K562 (cell line): ENCODE data around the gene GON4L. TPM values are rescaled to one million over a fixed set of nuclear protein-coding genes. Genes with fewer than 3 reads are reported as not detected.
A peak's percentile ranks its signal among the peaks of the same experiment; 100 is the strongest.

Experiments used
- ATAC-seq: fragments of 200-7000 bp; cut with Tn5 transposase; 3 replicates; pipeline ENCODE4 v1.9.1; 2020; ENCODE audit warnings: moderate library complexity
- BruUV-seq: library from RNA; stranded (reverse); fragments of 400-500 nt; replicated peaks from 2 replicates; lab custom pipeline; 2021; lab: Mats Ljungman, UMichigan
- CTCF ChIA-PET: fragments of 300-600 bp; formaldehyde crosslinking; extraction: SDS; loops from one replicate; lab custom pipeline; 2021; ENCODE audit warnings: low intra/inter-chr PET ratio; lab: Yijun Ruan, JAX
- POLR2A ChIA-PET: fragments of 300-600, 350-650 bp; sonication (Branson Sonifier 250); formaldehyde crosslinking; extraction: SDS; loops from one replicate; lab custom pipeline; 2021; ENCODE audit warnings: antibody characterized with exemption, inconsistent platforms; lab: Yijun Ruan, JAX
- DNase-seq, 4 experiments: peaks; one replicate each; pipeline versions ENCODE4 v3.0.0 to v3.0.0-alpha.2; 2011 to 2018; ENCODE audit warnings: low spot score in 3 of 4, mixed read lengths in 3 of 4; ENCODE audit errors: extremely low read depth in 1 of 4
- FAIRE-seq: peaks from 2 replicates; lab custom pipeline; 2011; peaks lifted over from hg19 to GRCh38; lab: Jason Lieb, UNC
- H2AFZ ChIP-seq: 2 replicates; pipeline ENCODE4 v1.6.0; 2011; ENCODE audit warnings: low read depth, low read length, control low read depth, inconsistent platforms
- H3K27ac ChIP-seq: fragments of 200-600 bp; 3 replicates; pipeline ENCODE4 v1.8.0; 2011; ENCODE audit warnings: low read depth, mild to moderate bottlenecking, control low read depth, inconsistent platforms, low read length, moderate library complexity, mixed read lengths; ENCODE audit errors: extremely low read depth
- H3K27me3 ChIP-seq, 2 experiments: fragments of 300-600 bp in 1 of 2; 2 replicates in 1 of 2; 3 replicates in 1 of 2; pipeline versions ENCODE4 v1.6.0 to v1.8.0; 2011; ENCODE audit warnings: inconsistent platforms in 2 of 2, low read length in 2 of 2, mild to moderate bottlenecking in 1 of 2, mixed read lengths in 1 of 2, moderate library complexity in 1 of 2; ENCODE audit not compliant: control insufficient read depth in 2 of 2, insufficient read depth in 2 of 2
- H3K36me3 ChIP-seq: fragments of 300-600 bp; 3 replicates; pipeline ENCODE4 v1.8.0; 2011; ENCODE audit warnings: mild to moderate bottlenecking, low read length, inconsistent platforms; ENCODE audit not compliant: control insufficient read depth, insufficient read depth
- H3K4me1 ChIP-seq, 2 experiments: fragments of 200-600 bp in 1 of 2; replicated peaks in 1 of 2; 2 replicates in 1 of 2; 3 replicates in 1 of 2; pipeline versions ENCODE4 v1.5.1 to v1.8.0; 2011; ENCODE audit warnings: inconsistent platforms in 2 of 2, low read length in 2 of 2, mild to moderate bottlenecking in 1 of 2, mixed read lengths in 1 of 2, moderate library complexity in 1 of 2; ENCODE audit not compliant: control insufficient read depth in 2 of 2, insufficient read depth in 2 of 2
- H3K4me2 ChIP-seq: 2 replicates; pipeline ENCODE4 v1.6.1; 2011; ENCODE audit warnings: low read length, control low read depth, inconsistent platforms, mixed read lengths; ENCODE audit not compliant: insufficient read depth
- H3K4me3 ChIP-seq: fragments of 200-600 bp; sonication (generic), shearing (Covaris generic); 2 replicates; pipeline ENCODE4 v1.5.1; 2016; ENCODE audit warnings: control low read depth, inconsistent platforms
- H3K79me2 ChIP-seq: fragments of 200-600 bp; 3 replicates; pipeline ENCODE4 v1.8.0; 2011; ENCODE audit warnings: low read length, inconsistent platforms; ENCODE audit not compliant: control insufficient read depth, insufficient read depth
- H3K9ac ChIP-seq, 2 experiments: 2 replicates each; pipeline versions ENCODE4 v1.6.0 to v1.6.1; 2011; ENCODE audit warnings: low read depth in 2 of 2, low read length in 2 of 2, control low read depth in 1 of 2, inconsistent platforms in 1 of 2, mild to moderate bottlenecking in 1 of 2, mixed read lengths in 1 of 2; ENCODE audit not compliant: insufficient read depth in 1 of 2
- H3K9me1 ChIP-seq: one replicate; pipeline ENCODE4 v1.6.0; 2011; ENCODE audit warnings: inconsistent platforms, mild to moderate bottlenecking, low read length, moderate library complexity; ENCODE audit not compliant: control insufficient read depth, insufficient read depth
- H3K9me3 ChIP-seq: replicated peaks from 2 replicates; pipeline ENCODE4 v1.5.1; 2011; ENCODE audit warnings: low read depth, low read length, inconsistent platforms; ENCODE audit not compliant: control insufficient read depth, insufficient read depth
- H4K20me1 ChIP-seq: replicated peaks from 2 replicates; pipeline ENCODE4 v1.6.1; 2011; ENCODE audit warnings: low read length, inconsistent platforms, mixed read lengths; ENCODE audit not compliant: control insufficient read depth, insufficient read depth
- ARNT ChIP-seq, 2 experiments: fragments of 450-650 bp; IDR thresholded peaks; 2 replicates each; pipeline ENCODE4 v1.6.1; 2016; ENCODE audit warnings: mild to moderate bottlenecking in 1 of 2
- CC2D1A ChIP-seq: fragments of 450-650 bp; IDR thresholded peaks from 2 replicates; pipeline ENCODE4 v1.6.1; 2017; ENCODE audit warnings: mild to moderate bottlenecking
- CEBPB ChIP-seq: fragments of 450-650 bp; IDR thresholded peaks from 2 replicates; pipeline ENCODE4 v1.6.1; 2016; ENCODE audit warnings: missing genetic modification characterization, missing compliant biosample characterization
- CEBPG ChIP-seq, 3 experiments: fragments of 200-800 bp in 1 of 3; sonication (Bioruptor generic) in 1 of 3; sonication (generic) in 1 of 3; formaldehyde crosslinking in 1 of 3; IDR thresholded peaks in 2 of 3; conservative IDR thresholded peaks in 1 of 3; 2 replicates each; pipeline versions ENCODE4 v1.6.1 to v1.8.0; 2016 to 2022; ENCODE audit warnings: missing compliant biosample characterization in 2 of 3, missing genetic modification characterization in 2 of 3, mild to moderate bottlenecking in 1 of 3, missing genetic modification reagents in 1 of 3
- CSDE1 ChIP-seq, 2 experiments: fragments of 450-650 bp; IDR thresholded peaks; 2 replicates each; pipeline ENCODE4 v1.6.1; 2016; ENCODE audit warnings: mild to moderate bottlenecking in 1 of 2
- ELF1 ChIP-seq: fragments of 200-800 bp; sonication (Bioruptor generic); IDR thresholded peaks from 2 replicates; pipeline ENCODE4 v1.6.1; 2016; ENCODE audit warnings: missing genetic modification characterization, missing compliant biosample characterization
- ETV5 ChIP-seq: sonication (generic); formaldehyde crosslinking; IDR thresholded peaks from 2 replicates; pipeline ENCODE4 v1.4.0; 2020; ENCODE audit warnings: low read depth, mild to moderate bottlenecking, missing genetic modification reagents
- RBM25 ChIP-seq: fragments of 200-400 bp; formaldehyde crosslinking; IDR thresholded peaks from 2 replicates; pipeline ENCODE4 v1.6.1; 2018; ENCODE audit warnings: low read length, low read depth, moderate library complexity; ENCODE audit not compliant: severe bottlenecking
- ZBTB17 ChIP-seq: fragments of 450-650 bp; formaldehyde crosslinking; IDR thresholded peaks from 2 replicates; pipeline ENCODE4 v1.4.0; 2020; ENCODE audit warnings: mild to moderate bottlenecking
- ZNF121 ChIP-seq: sonication (generic); formaldehyde crosslinking; conservative IDR thresholded peaks from 2 replicates; pipeline ENCODE4 v1.8.0; 2022; ENCODE audit warnings: missing genetic modification reagents
- ZZZ3 ChIP-seq: fragments of 450-650 bp; IDR thresholded peaks from 2 replicates; pipeline ENCODE4 v1.6.1; 2016; ENCODE audit warnings: antibody characterized with exemption, mild to moderate bottlenecking, moderate library complexity
- WGBS: fragments of 100-300 bp; shearing (Covaris generic); methylation state at CpG from one replicate; pipeline ENCODE4 v1.1.6; 2016; ENCODE audit warnings: low coverage, mixed read lengths; ENCODE audit not compliant: insufficient coverage; ENCODE audit errors: missing lambda C conversion rate; 5-methylcytosine and 5-hydroxymethylcytosine counted together
- in situ Hi-C: fragments of 300-500 bp; cut with MboI; formaldehyde crosslinking; loops from 4 replicates; pipeline ENCODE4 v1.15.0; 2018; ENCODE audit warnings: inconsistent platforms, mixed read lengths
- intact Hi-C: fragments of 100-400 bp; cut with micrococcal nuclease; formaldehyde crosslinking; loops from 2 replicates; pipeline ENCODE4 v1.14.2; 2022
- polyA plus RNA-seq, 8 experiments: library from polyadenylated mRNA; depleted of rRNA in 4 of 8; stranded (reverse) in 5 of 8; unstranded in 3 of 8; fragments of >200 nt; fragmentation: Nextera tagmentation in 2 of 8; fragmentation: Illumina TruSeq in 1 of 8; extraction: Ambion mirVana in 2 of 8; extraction: Trizol in 1 of 8; gene quantifications; 2 replicates each; pipeline versions ENCODE4 v1.2.1 to v1.2.3, GENCODE V29; 2011 to 2014; ENCODE audit warnings: inconsistent platforms in 1 of 8, missing spikeins in 1 of 8
- total RNA-seq, 7 experiments: library from RNA; depleted of rRNA in 6 of 7; stranded (reverse); fragments of >200 nt in 6 of 7; fragmentation: Illumina TruSeq in 2 of 7; extraction: Trizol in 2 of 7; gene quantifications; 2 replicates each; pipeline versions ENCODE4 v1.2.1 to v1.2.3, GENCODE V29; 2011 to 2021; ENCODE audit warnings: low replicate concordance in 1 of 7
- TF ChIP-seq, protein P1 (sequence below), 2 experiments: fragments of 250-450 bp in 1 of 2; fragments of 450-650 bp in 1 of 2; sonication (Bioruptor Pico) in 1 of 2; IDR thresholded peaks; 2 replicates each; pipeline versions ENCODE4 v1.6.1 to v1.8.0; 2016 to 2021; ENCODE audit warnings: mild to moderate bottlenecking in 2 of 2, moderate library complexity in 2 of 2, missing compliant biosample characterization in 1 of 2, missing genetic modification characterization in 1 of 2
- TF ChIP-seq, protein P2 (sequence below): sonication (generic); formaldehyde crosslinking; IDR thresholded peaks from 2 replicates; pipeline ENCODE4 v1.8.1; 2023; ENCODE audit warnings: mild to moderate bottlenecking, missing genetic modification reagents, moderate library complexity
- TF ChIP-seq, protein P3 (sequence below), 2 experiments: fragments of 450-650 bp; IDR thresholded peaks; 2 replicates each; pipeline ENCODE4 v1.6.1; 2016
- TF ChIP-seq, protein P4 (sequence below): fragments of 450-650 bp; IDR thresholded peaks from 2 replicates; pipeline ENCODE4 v1.6.1; 2016; ENCODE audit warnings: mild to moderate bottlenecking

GON4L gene
- total and polyA plus RNA-seq, 9 of the 15 experiments (the other 6 are each of a cell fraction or from before 2014, with no cell fraction given), result 20.2 to 47.4 (median 33.6) TPM

DNA sequence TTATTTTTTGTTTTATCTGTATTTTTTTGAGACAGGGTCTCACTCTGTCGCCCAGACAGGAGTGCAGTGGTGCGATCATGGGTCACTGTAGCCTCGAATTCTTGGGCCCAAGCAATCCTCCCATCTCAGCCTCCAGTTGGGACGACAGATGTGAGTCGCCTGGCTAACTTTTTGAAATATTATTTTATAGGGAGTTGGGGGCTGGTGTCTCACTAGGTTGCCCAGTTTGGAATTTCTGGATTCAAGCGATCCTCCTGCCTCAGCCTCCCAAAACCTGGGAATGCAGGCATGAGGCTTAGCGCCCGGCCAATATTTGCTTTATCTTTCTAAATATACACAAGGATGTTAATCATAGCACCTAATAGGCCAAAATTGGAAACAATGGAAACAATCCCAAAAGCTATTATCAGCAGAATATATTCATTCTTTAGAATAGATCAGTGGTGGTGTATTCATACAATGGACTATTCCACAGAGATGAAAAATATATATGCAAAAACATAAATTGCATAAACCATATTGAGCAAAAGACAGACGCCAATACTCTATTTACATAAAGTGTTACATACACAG, 112.2 kb downstream of the GON4L start:
- ATAC-seq, result no peak
- peak overlapping the region; percentile 71 for H2AFZ ChIP-seq

More for the DNA sequence above, 112.2 kb downstream of the GON4L start:
- DNase-seq, result no peak
- H3K4me3 ChIP-seq, result peak overlapping the region; percentile 41
- ChIA-PET CTCF (no interaction called here), POLR2A (interaction anchor here (0.7 to 1.5 kb wide), 10 partner anchors 10 to 373 kb away, joined by 3 to 4 read pairs (median 3); no protein-coding TSS in a partner anchor)
- H3K9me1 ChIP-seq, result no peaks in the 10 kb centered on the region
- BruUV-seq, result TSS peak; percentile 90
- peak overlapping the region; percentile 83 for H3K4me2 ChIP-seq
- H3K27ac ChIP-seq, result peak overlapping the region; percentile 77
- intact Hi-C loops, result no loop called here
- H3K79me2 ChIP-seq, result no peaks in the 10 kb centered on the region
- H3K27me3 ChIP-seq, result no peaks in the 10 kb centered on the region
- H4K20me1 ChIP-seq, result no peaks in the 10 kb centered on the region
- H3K4me1 ChIP-seq, result no peaks in the 10 kb centered on the region; a peak in 1 of 5 replicates
- H3K9ac ChIP-seq, result peak overlapping the region; percentile 81 to 93
- 77% methylated on average over 9 of the region's 9 CpGs for WGBS
- H3K9me3 ChIP-seq, result no peaks in the 10 kb centered on the region
- FAIRE-seq, result no peak
- TF ChIP-seq ZNF121 (CRISPR knock-in tag) (peak; percentile 55), RBM25 (peak; percentile 36), ETV5 (no peak), CSDE1 (IDR thresholded peaks at IDR 0.05) (peak in 1 of 2 experiments; percentile 50; a peak in 1 of 4 replicates), CC2D1A (peak; percentile 29; the same call in 1 of the 2 replicates), CEBPG (CRISPR knock-in tag; IDR thresholded peaks at IDR 0.05) (no peak), CEBPG (tag; conservative IDR thresholded peaks at IDR 0.05 in 1 of 2, IDR thresholded peaks at IDR 0.05 in 1 of 2) (0 out of 4 replicates have a peak, but pooled peaks of 1 of the 2 experiments have one; percentile 8), ZBTB17 (CRISPR knock-in tag) (no peak), ARNT (IDR thresholded peaks at IDR 0.05) (0 out of 4 replicates have a peak, but pooled peaks of 1 of the 2 experiments have one; percentile 41), ELF1 (tag) (no peak), ZZZ3 (0 out of 2 replicates have a peak, but pooled peaks have one; percentile 57), CEBPB (0 out of 2 replicates have a peak, but pooled peaks have one; percentile 14)
- TF ChIP-seq, protein P1, sequence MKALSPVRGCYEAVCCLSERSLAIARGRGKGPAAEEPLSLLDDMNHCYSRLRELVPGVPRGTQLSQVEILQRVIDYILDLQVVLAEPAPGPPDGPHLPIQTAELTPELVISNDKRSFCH (CRISPR knock-in tag; IDR thresholded peaks at IDR 0.05), result no peak
- TF ChIP-seq, protein P1 (tag; IDR thresholded peaks at IDR 0.05), result no peak
- TF ChIP-seq, protein P2, sequence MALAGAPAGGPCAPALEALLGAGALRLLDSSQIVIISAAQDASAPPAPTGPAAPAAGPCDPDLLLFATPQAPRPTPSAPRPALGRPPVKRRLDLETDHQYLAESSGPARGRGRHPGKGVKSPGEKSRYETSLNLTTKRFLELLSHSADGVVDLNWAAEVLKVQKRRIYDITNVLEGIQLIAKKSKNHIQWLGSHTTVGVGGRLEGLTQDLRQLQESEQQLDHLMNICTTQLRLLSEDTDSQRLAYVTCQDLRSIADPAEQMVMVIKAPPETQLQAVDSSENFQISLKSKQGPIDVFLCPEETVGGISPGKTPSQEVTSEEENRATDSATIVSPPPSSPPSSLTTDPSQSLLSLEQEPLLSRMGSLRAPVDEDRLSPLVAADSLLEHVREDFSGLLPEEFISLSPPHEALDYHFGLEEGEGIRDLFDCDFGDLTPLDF (CRISPR knock-in tag), result no peak
- TF ChIP-seq, protein P3, sequence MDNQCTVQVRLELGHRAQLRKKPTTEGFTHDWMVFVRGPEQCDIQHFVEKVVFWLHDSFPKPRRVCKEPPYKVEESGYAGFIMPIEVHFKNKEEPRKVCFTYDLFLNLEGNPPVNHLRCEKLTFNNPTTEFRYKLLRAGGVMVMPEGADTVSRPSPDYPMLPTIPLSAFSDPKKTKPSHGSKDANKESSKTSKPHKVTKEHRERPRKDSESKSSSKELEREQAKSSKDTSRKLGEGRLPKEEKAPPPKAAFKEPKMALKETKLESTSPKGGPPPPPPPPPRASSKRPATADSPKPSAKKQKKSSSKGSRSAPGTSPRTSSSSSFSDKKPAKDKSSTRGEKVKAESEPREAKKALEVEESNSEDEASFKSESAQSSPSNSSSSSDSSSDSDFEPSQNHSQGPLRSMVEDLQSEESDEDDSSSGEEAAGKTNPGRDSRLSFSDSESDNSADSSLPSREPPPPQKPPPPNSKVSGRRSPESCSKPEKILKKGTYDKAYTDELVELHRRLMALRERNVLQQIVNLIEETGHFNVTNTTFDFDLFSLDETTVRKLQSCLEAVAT (IDR thresholded peaks at IDR 0.05), result peak in 1 of 2 experiments; percentile 49; a peak in 1 of 4 replicates
- TF ChIP-seq, protein P4, sequence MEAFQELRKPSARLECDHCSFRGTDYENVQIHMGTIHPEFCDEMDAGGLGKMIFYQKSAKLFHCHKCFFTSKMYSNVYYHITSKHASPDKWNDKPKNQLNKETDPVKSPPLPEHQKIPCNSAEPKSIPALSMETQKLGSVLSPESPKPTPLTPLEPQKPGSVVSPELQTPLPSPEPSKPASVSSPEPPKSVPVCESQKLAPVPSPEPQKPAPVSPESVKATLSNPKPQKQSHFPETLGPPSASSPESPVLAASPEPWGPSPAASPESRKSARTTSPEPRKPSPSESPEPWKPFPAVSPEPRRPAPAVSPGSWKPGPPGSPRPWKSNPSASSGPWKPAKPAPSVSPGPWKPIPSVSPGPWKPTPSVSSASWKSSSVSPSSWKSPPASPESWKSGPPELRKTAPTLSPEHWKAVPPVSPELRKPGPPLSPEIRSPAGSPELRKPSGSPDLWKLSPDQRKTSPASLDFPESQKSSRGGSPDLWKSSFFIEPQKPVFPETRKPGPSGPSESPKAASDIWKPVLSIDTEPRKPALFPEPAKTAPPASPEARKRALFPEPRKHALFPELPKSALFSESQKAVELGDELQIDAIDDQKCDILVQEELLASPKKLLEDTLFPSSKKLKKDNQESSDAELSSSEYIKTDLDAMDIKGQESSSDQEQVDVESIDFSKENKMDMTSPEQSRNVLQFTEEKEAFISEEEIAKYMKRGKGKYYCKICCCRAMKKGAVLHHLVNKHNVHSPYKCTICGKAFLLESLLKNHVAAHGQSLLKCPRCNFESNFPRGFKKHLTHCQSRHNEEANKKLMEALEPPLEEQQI, result 0 out of 2 replicates have a peak, but pooled peaks have one; percentile 70
- H3K36me3 ChIP-seq, result peaks cover 14% of the 10 kb centered on the region; the same call in 1 of the 3 replicates
- in situ Hi-C loops, result loop anchor here (5.0 kb wide), 1 partner anchor 132 kb away; the partner anchor contains the start of gene MSTO1
